ENCODE data around the gene CPNE4. TPM values are rescaled to one million over a fixed set of nuclear protein-coding genes. Genes with fewer than 3 reads are reported as not detected.

CPNE4 gene
- total RNA-seq, 1 experiment from 2014 or later, result 1.9 TPM

- no peak overlapping the region for H2BK20ac ChIP-seq (ENCODE audit: low read depth, low read length, poor library complexity, severe bottlenecking)
- no peak overlapping the region for H2BK12ac ChIP-seq (ENCODE audit: insufficient read length, low read depth, low read length)
- H4K8ac ChIP-seq (replicated peaks; ENCODE audit: insufficient read length, low read depth, low read length), result no peak overlapping the region
- H3K4me2 ChIP-seq (ENCODE audit: insufficient read depth, insufficient read length, low read length), result no peak overlapping the region
- no peaks in the 10 kb centered on the region for H3K36me3 Mint-ChIP-seq (ENCODE audit: insufficient read depth in 1 of 3, low read depth in 3 of 3)
- H3K27me3 Mint-ChIP-seq (ENCODE audit: low read depth), result no peaks in the 10 kb centered on the region
- no peak overlapping the region for H2BK120ac ChIP-seq (ENCODE audit: low read depth, low read length, poor library complexity, severe bottlenecking)
- no peak for TF ChIP-seq CTCF (conservative IDR thresholded peaks at IDR 0.05)
- no peak overlapping the region for H3K9ac ChIP-seq (ENCODE audit: extremely low read depth, insufficient read length, low read length)
- H3K4ac ChIP-seq (ENCODE audit: low read depth, low read length), result no peak overlapping the region
- H3K79me1 ChIP-seq (ENCODE audit: insufficient read depth, low read depth, low read length, poor library complexity, severe bottlenecking), result no peaks in the 10 kb centered on the region
- H3T11ph ChIP-seq (ENCODE audit: low read length), result no peak overlapping the region
- H3K4me1 ChIP-seq (ENCODE audit: insufficient read depth, low read length), result no peaks in the 10 kb centered on the region
- no peak overlapping the region for H3K23ac ChIP-seq (ENCODE audit: insufficient read length, low read depth, low read length)
- no peak overlapping the region for H3K27ac Mint-ChIP-seq
- no peak overlapping the region for H2BK15ac ChIP-seq (ENCODE audit: low read depth, low read length)
- no peak overlapping the region for H3K14ac ChIP-seq (ENCODE audit: insufficient read depth, low read length)
- H2AK5ac ChIP-seq (ENCODE audit: insufficient read length, low read length), result no peak overlapping the region
- no peaks in the 10 kb centered on the region for H3K9me3 ChIP-seq (ENCODE audit: control insufficient read depth, low read depth, low read length)
- no CpG with 5 or more reads among the region's 1 CpG for WGBS (ENCODE audit: extremely low coverage, insufficient read length, low lambda C conversion rate)
- H3K18ac ChIP-seq (ENCODE audit: insufficient read length, low read depth, low read length), result no peak overlapping the region
- H3K79me2 ChIP-seq (ENCODE audit: insufficient read depth, low read length), result no peaks in the 10 kb centered on the region
- no peak overlapping the region for H3K4me3 Mint-ChIP-seq
- no peak overlapping the region for H2BK5ac ChIP-seq (ENCODE audit: insufficient read length, low read length)
- peaks cover 0 to 2% of the 10 kb centered on the region in 2 experiments; a peak in 2 of 4 replicates for H3K4me1 Mint-ChIP-seq
- no peak overlapping the region for H3K27ac ChIP-seq (ENCODE audit: insufficient read length, low read depth, low read length)
- H4K5ac ChIP-seq (ENCODE audit: insufficient read length, low read depth, low read length), result no peak overlapping the region
- H3K9me3 Mint-ChIP-seq, result no peaks in the 10 kb centered on the region
- no peak overlapping the region for H2AFZ ChIP-seq (ENCODE audit: low read length)
- H3K23me2 ChIP-seq (ENCODE audit: insufficient read length, low read depth, low read length, poor library complexity, severe bottlenecking), result no peaks in the 10 kb centered on the region
- no peaks in the 10 kb centered on the region for H3K27me3 ChIP-seq (ENCODE audit: insufficient read depth, low read length)
- H4K91ac ChIP-seq (ENCODE audit: insufficient read length, low read depth, low read length), result no peak overlapping the region
- H3K56ac ChIP-seq (ENCODE audit: insufficient read length, low read depth, low read length), result no peak overlapping the region
- no peak for DNase-seq
- H4K20me1 ChIP-seq (ENCODE audit: control insufficient read depth, insufficient read depth, insufficient read length), result no peaks in the 10 kb centered on the region
Observed at GRCh38 chr3:131729643-131730017, 305.2 kb downstream of the CPNE4 start.
